OCI-LY1 (cell line): ENCODE measurements around the gene GLRA3.

Experiments
- H2AFZ ChIP-seq: fragments of 200-600 bp; sonication (generic), shearing (Covaris generic); 2 replicates; pipeline ENCODE4 v1.6.0; 2014; ENCODE audit warnings: antibody characterized with exemption, mild to moderate bottlenecking, low read length
- H3F3A ChIP-seq: fragments of 200-600 bp; sonication (generic), shearing (Covaris generic); 2 replicates; pipeline ENCODE4 v1.6.0; 2014; ENCODE audit warnings: mild to moderate bottlenecking, antibody characterized with exemption, low read length, moderate library complexity; ENCODE audit not compliant: insufficient read depth
- H3K27ac ChIP-seq: fragments of 200-600 bp; sonication (generic); 2 replicates; pipeline ENCODE4 v1.5.1; 2014; ENCODE audit warnings: low read length, mixed run types, mild to moderate bottlenecking, low read depth; ENCODE audit not compliant: poor library complexity, severe bottlenecking
- H3K27me3 ChIP-seq: fragments of 200-600 bp; sonication (generic); 2 replicates; pipeline ENCODE4 v1.6.0; 2014; ENCODE audit warnings: antibody characterized with exemption, mild to moderate bottlenecking, low read length, moderate library complexity; ENCODE audit not compliant: insufficient read depth
- H3K36me3 ChIP-seq: fragments of 200-600 bp; sonication (generic); 2 replicates; pipeline ENCODE4 v1.6.1; 2014; ENCODE audit warnings: mild to moderate bottlenecking, antibody characterized with exemption, low read length, moderate library complexity, mixed read lengths; ENCODE audit not compliant: insufficient read depth
- H3K4me1 ChIP-seq: fragments of 200-600 bp; sonication (generic); 2 replicates; pipeline ENCODE4 v1.5.1; 2014; ENCODE audit warnings: mild to moderate bottlenecking, low read length, moderate library complexity; ENCODE audit not compliant: insufficient read depth, severe bottlenecking
- H3K4me2 ChIP-seq: fragments of 200-600 bp; sonication (generic), shearing (Covaris generic); 2 replicates; pipeline ENCODE4 v1.6.1; 2014; ENCODE audit warnings: low read length
- H3K4me3 ChIP-seq: fragments of 200-600 bp; sonication (generic); 2 replicates; pipeline ENCODE4 v1.5.1; 2014; ENCODE audit warnings: low read length, low read depth, mild to moderate bottlenecking, mixed read lengths; ENCODE audit not compliant: poor library complexity, severe bottlenecking
- H3K79me2 ChIP-seq: fragments of 200-600 bp; shearing (Covaris generic); 2 replicates; pipeline ENCODE4 v1.6.1; 2016; ENCODE audit warnings: mixed run types, low read length, mixed read lengths; ENCODE audit not compliant: insufficient read depth
- H3K9ac ChIP-seq: fragments of 200-600 bp; sonication (generic), shearing (Covaris generic); 2 replicates; pipeline ENCODE4 v1.6.1; 2014; ENCODE audit warnings: mild to moderate bottlenecking, low read length, mixed read lengths
- H3K9me2 ChIP-seq: fragments of 200-600 bp; sonication (generic), shearing (Covaris generic); 2 replicates; pipeline ENCODE4 v1.6.1; 2014; ENCODE audit warnings: low read depth, mild to moderate bottlenecking, low read length, mixed read lengths
- H3K9me3 ChIP-seq: fragments of 200-600 bp; shearing (Covaris generic); 2 replicates; pipeline ENCODE4 v1.6.1; 2014; ENCODE audit warnings: low read length, mixed read lengths
- H4K20me1 ChIP-seq: fragments of 200-600 bp; sonication (generic), shearing (Covaris generic); 2 replicates; pipeline ENCODE4 v1.6.0; 2016; ENCODE audit warnings: mild to moderate bottlenecking, low read length; ENCODE audit not compliant: insufficient read depth
- EZH2 ChIP-seq: fragments of 200-600 bp; sonication (generic), shearing (Covaris generic); IDR thresholded peaks from 2 replicates; pipeline ENCODE4 v1.8.0; 2017; ENCODE audit warnings: borderline replicate concordance, mixed run types, mild to moderate bottlenecking, antibody characterized with exemption, low read length, moderate library complexity, mixed read lengths
- TF ChIP-seq, protein P1 (sequence below): fragments of 200-600 bp; sonication (generic), shearing (Covaris generic); IDR thresholded peaks from 2 replicates; pipeline ENCODE4 v1.5.1; 2017; ENCODE audit warnings: mild to moderate bottlenecking, antibody characterized with exemption, low read length, moderate library complexity, mixed read lengths

Gene GLRA3

DNA sequence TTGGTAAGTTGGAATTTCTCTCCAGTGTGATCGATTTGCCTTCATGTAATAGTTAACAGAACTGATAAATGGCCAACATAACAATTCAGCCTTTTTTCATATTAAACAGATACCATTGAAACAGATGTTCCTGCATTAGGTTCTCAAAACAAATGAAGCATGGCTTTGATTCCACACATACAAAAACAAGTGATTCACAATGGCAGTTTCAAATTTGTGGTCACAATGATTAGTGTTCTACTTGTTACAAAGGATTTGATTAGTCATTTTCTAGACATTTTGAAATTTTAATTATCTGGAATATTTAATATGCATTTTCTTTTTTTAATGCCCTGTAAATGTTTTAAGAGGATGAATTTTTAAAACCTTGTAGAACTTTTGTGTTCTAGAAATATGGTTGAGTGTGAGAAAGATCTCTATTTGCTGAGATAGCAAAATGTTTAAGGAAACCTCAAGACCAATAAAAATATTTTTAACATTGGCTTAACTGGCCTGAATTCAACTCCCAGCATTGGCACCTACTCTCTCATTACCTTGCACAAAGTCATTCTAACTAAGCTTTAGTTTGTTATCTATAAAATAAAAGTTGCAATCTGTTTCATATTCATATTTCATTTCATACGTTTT is 18.9 kb upstream of the GLRA3 start:
- no peaks in the 10 kb centered on the region for H3K27me3 ChIP-seq
- no peak overlapping the region for H3K27ac ChIP-seq
- H3K4me3 ChIP-seq, result no peak overlapping the region
- H4K20me1 ChIP-seq, result no peaks in the 10 kb centered on the region
- H3K4me1 ChIP-seq, result no peaks in the 10 kb centered on the region
- no peak overlapping the region for H3K4me2 ChIP-seq
- no peaks in the 10 kb centered on the region for H3F3A ChIP-seq
- H3K79me2 ChIP-seq, result no peaks in the 10 kb centered on the region
- no peaks in the 10 kb centered on the region for H3K9me2 ChIP-seq
- TF ChIP-seq, protein P1, sequence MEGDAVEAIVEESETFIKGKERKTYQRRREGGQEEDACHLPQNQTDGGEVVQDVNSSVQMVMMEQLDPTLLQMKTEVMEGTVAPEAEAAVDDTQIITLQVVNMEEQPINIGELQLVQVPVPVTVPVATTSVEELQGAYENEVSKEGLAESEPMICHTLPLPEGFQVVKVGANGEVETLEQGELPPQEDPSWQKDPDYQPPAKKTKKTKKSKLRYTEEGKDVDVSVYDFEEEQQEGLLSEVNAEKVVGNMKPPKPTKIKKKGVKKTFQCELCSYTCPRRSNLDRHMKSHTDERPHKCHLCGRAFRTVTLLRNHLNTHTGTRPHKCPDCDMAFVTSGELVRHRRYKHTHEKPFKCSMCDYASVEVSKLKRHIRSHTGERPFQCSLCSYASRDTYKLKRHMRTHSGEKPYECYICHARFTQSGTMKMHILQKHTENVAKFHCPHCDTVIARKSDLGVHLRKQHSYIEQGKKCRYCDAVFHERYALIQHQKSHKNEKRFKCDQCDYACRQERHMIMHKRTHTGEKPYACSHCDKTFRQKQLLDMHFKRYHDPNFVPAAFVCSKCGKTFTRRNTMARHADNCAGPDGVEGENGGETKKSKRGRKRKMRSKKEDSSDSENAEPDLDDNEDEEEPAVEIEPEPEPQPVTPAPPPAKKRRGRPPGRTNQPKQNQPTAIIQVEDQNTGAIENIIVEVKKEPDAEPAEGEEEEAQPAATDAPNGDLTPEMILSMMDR, result no peak
- TF ChIP-seq EZH2, result no peak
- no peak overlapping the region for H3K9ac ChIP-seq
- H2AFZ ChIP-seq, result no peak overlapping the region
- no peaks in the 10 kb centered on the region for H3K36me3 ChIP-seq
- H3K9me3 ChIP-seq, result no peaks in the 10 kb centered on the region

DNA sequence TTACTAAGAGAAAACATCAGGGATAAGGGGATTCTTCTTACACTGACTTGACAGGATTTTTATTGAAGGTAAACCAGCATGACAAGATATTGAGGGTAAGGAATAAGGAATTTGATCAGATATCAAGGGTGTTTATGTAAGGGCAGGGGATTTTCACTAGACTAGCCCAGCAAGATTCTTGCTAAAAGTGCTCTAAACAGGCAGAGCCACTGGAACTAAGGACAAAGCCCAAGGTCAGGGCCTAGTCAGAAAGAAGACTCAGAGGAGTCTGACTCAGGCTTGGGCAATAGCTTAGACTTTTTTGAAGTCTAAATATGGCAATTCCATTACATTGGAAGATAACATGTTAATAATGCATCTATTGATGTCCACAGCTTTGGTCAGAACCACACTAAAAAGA is 6.5 kb upstream of the GLRA3 start:
- Histone ChIP-seq H2AFZ (no peak overlapping the region), H3K36me3 (no peaks in the 10 kb centered on the region), H3K79me2 (no peaks in the 10 kb centered on the region), H3K4me2 (no peak overlapping the region), H3K27ac (no peak overlapping the region), H3K9ac (no peak overlapping the region), H3K9me2 (no peaks in the 10 kb centered on the region), H3K4me1 (no peaks in the 10 kb centered on the region), H3K4me3 (no peak overlapping the region), H4K20me1 (no peaks in the 10 kb centered on the region), H3K9me3 (peaks cover 3% of the 10 kb centered on the region; the same call in 1 of the 2 replicates), H3F3A (no peaks in the 10 kb centered on the region), H3K27me3 (no peaks in the 10 kb centered on the region)
- TF ChIP-seq EZH2, result no peak
- TF ChIP-seq, protein P1, result no peak

DNA sequence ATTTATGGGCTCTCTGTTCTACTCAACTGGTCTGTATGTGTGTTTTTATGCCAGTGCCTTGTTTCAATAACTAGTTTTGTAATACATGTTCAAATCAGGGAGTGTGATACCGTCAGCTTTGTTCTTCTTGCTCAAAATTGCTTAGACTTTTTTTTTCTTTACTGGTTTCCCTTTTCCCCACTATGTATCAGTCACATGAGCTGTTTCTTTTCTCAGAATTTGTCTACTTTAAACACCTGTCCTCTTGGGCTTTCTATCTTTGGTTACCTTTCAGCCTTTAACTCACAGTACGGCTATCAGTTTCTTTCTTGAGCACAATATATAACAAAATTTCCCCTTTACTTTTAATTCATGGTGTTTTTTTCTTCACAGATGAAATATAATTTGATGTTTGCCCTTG is 5.4 kb upstream of the GLRA3 start:
- Histone ChIP-seq H3K4me3 (no peak overlapping the region), H3F3A (no peaks in the 10 kb centered on the region), H3K36me3 (no peaks in the 10 kb centered on the region), H3K4me2 (no peak overlapping the region), H3K27ac (no peak overlapping the region), H4K20me1 (no peaks in the 10 kb centered on the region), H3K4me1 (peaks cover 5% of the 10 kb centered on the region), H2AFZ (0 out of 2 replicates have a peak overlapping the region, but pooled peaks have one; percentile 7), H3K79me2 (no peaks in the 10 kb centered on the region), H3K9me2 (no peaks in the 10 kb centered on the region), H3K27me3 (no peaks in the 10 kb centered on the region), H3K9me3 (0 out of 2 replicates have a peak, but pooled peaks cover 3% of the 10 kb centered on the region), H3K9ac (no peak overlapping the region)
- TF ChIP-seq, protein P1, result no peak
- TF ChIP-seq EZH2, result no peak
